Measurements from ENCODE around the gene OR5K2.

Gene OR5K2

GRCh38 chr3:98497381-98497780 lies at the start of gene OR5K2:
TSS of gene OR5K2 (plus strand) at chr3:98497681. CDS start at chr3:98497681, 0 bp downstream.
- DNase-seq (ENCODE audit: low spot score) = no peak

- no peak for DNase-seq (ENCODE audit: low spot score)
Observed at GRCh38 chr3:98449606-98450193, 47.8 kb upstream of the OR5K2 start.

- DNase-seq (ENCODE audit: low spot score) = no peak
Observed at GRCh38 chr3:98450372-98450771, 47.1 kb upstream of the OR5K2 start.

- DNase-seq (ENCODE audit: low spot score) = no peak
Observed at GRCh38 chr3:98453827-98454226, 43.7 kb upstream of the OR5K2 start.

GRCh38 chr3:98454929-98455328 lies 42.6 kb upstream of the OR5K2 start:
- no peak for DNase-seq (ENCODE audit: low spot score)

GRCh38 chr3:98457543-98457942 lies 39.9 kb upstream of the OR5K2 start:
- DNase-seq (ENCODE audit: low spot score) = no peak

- DNase-seq (ENCODE audit: low spot score) = no peak
Observed at GRCh38 chr3:98460220-98460619, 37.3 kb upstream of the OR5K2 start.

- no peak for DNase-seq (ENCODE audit: low spot score)
Observed at GRCh38 chr3:98462901-98463300, 34.6 kb upstream of the OR5K2 start, which contains the start of gene OR5K1. TSS of gene OR5K1 (plus strand) at chr3:98463201. CDS start at chr3:98469577, 6,376 bp downstream.

- peak; percentile 25 for DNase-seq (ENCODE audit: low spot score)
Observed at GRCh38 chr3:98482717-98483482, 14.6 kb upstream of the OR5K2 start.

GRCh38 chr3:98483626-98484025 lies 13.9 kb upstream of the OR5K2 start:
- DNase-seq (ENCODE audit: low spot score) = no peak

GRCh38 chr3:98500019-98500418 lies 2.5 kb downstream of the OR5K2 start:
- DNase-seq (ENCODE audit: low spot score) = no peak

GRCh38 chr3:98501270-98501669 lies 3.8 kb downstream of the OR5K2 start:
- no peak for DNase-seq (ENCODE audit: low spot score)

- no peak for DNase-seq (ENCODE audit: low spot score)
Observed at GRCh38 chr3:98501863-98502576, 4.5 kb downstream of the OR5K2 start.

GRCh38 chr3:98504539-98504938 lies 7.1 kb downstream of the OR5K2 start:
- DNase-seq (ENCODE audit: low spot score) = no peak

GRCh38 chr3:98508582-98508981 lies 11.1 kb downstream of the OR5K2 start:
- no peak for DNase-seq (ENCODE audit: low spot score)

GRCh38 chr3:98512576-98512975 lies 15.1 kb downstream of the OR5K2 start:
- no peak for DNase-seq (ENCODE audit: low spot score)

- no peak for DNase-seq (ENCODE audit: low spot score)
Observed at GRCh38 chr3:98513091-98513511, 15.6 kb downstream of the OR5K2 start.

- no peak for DNase-seq (ENCODE audit: low spot score)
Observed at GRCh38 chr3:98513736-98514135, 16.3 kb downstream of the OR5K2 start.

- no peak for DNase-seq (ENCODE audit: low spot score)
Observed at GRCh38 chr3:98514948-98515347, 17.5 kb downstream of the OR5K2 start.

GRCh38 chr3:98518816-98519215 lies 21.3 kb downstream of the OR5K2 start:
- no peak for DNase-seq (ENCODE audit: low spot score)

- DNase-seq (ENCODE audit: low spot score) = no peak
Observed at GRCh38 chr3:98519351-98519750, 21.9 kb downstream of the OR5K2 start.

- DNase-seq (ENCODE audit: low spot score) = peak; percentile 63
Observed at GRCh38 chr3:98521897-98522543, 24.5 kb downstream of the OR5K2 start.
